ENCODE data around the gene MXI1.
"Not testable (repeated sequence)": the region's sequence is repeated elsewhere in the genome, so short reads cannot be mapped to it uniquely, and the experiment has no call there.

The MXI1 gene

DNA sequence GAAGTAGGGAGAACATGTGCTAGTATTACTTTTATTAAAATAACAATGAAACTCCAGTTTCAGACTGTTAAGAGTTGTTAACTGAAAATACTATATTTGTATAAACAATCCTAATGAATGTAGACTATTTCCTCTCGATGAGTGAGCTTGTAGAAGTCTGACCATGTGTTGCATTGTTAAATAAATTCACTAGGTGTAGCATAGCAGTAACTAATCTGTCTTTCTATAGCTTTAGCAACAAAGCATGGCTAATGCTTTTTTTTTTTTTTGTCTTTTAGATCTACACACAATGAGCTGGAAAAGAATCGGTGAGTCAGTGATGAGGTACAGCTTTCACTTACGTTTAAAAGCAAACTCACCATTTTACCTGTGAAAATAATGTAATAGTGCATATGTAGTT lies 37.1 kb downstream of the MXI1 start:
- DNase-seq, result no peak

GRCh38 chr10:110247833-110248232 lies 40.4 kb downstream of the MXI1 start:
- not testable (repeated sequence) for DNase-seq

DNA sequence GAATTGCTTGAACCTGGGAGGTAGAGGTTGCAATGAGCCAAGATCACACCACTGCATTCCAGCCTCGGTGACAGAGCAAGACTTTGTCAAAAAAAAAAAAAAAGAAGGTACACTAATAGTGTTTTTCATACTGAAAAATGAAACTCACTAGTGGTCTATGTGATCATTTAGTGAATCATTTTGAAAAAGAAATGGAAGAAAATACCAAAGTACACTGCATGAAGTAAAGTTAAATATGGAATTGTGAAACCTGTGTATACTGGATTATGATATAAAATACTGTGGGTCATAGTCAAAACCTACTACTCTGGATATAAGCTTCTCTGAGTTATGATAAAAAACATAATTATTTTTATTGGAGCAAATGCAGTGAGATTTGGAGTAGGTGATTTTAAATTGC lies 42.1 kb downstream of the MXI1 start:
- peak; percentile 54 for DNase-seq

GRCh38 chr10:110251392-110251791 lies 44.0 kb downstream of the MXI1 start:
- DNase-seq, result peak; percentile 59

DNA sequence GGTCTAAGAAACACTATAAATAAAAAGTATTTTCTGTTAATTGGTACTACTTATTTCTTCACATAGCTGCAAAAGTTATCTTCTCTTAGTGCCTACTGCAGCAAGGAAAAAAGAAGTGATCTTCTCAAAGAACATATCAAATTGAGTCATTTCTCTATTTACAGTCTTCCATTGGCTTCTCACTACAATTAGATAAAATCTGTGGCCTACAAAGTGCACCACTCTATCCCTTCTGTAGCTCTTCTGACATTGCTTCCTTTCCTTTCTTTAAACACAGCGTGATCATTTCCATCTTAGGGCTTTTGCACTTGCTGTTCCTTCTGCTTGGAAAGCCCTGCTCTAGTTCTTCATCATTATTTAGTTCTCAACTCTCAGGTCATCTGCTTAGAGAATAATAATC lies 44.7 kb downstream of the MXI1 start:
- peak; percentile 53 for DNase-seq

- no peak for DNase-seq
These were observed 47.1 kb downstream of the MXI1 start for GRCh38 chr10:110254467-110254866.

DNA sequence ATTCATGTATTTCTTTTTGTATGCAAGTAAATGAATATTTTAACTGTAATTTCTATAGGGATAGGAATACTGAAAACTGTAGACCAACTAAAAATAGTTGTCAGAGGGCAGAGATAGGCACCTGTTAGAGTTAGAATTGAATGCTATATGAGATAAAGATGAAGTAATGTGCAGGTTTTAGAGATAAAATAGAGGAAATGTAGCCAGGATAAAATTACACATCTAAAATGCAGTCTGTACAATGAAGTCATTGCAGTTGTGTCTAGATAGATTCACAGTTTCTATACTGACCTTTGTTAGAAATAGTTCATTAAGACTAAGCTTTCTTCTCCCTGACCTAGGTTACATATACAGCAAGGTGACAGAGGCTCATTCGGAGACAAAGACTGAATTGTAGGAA lies 51.1 kb downstream of the MXI1 start:
- no peak for DNase-seq

DNA sequence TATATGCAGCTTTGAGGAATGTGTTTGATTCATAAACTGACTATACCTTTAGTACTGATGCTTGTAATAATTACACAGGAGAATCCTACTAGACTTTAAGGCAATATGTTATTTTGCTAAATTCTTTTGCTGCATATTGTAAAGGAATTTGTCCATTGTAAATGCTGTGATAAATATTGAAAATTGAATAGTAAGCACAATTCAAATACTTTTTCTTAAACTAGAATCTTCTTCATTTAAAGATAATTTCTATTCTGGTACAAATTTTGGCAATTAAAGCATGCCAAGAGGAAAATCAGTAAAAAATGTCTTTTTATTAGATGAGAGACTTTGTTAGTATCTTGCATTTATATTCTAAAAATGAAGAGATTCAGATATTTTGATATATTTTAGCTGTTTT lies 51.9 kb downstream of the MXI1 start:
- DNase-seq, result no peak

GRCh38 chr10:110260746-110261477 lies 53.5 kb downstream of the MXI1 start:
- no peak for DNase-seq

- DNase-seq, result no peak
These were observed 55.8 kb downstream of the MXI1 start for GRCh38 chr10:110263164-110263563.

DNA sequence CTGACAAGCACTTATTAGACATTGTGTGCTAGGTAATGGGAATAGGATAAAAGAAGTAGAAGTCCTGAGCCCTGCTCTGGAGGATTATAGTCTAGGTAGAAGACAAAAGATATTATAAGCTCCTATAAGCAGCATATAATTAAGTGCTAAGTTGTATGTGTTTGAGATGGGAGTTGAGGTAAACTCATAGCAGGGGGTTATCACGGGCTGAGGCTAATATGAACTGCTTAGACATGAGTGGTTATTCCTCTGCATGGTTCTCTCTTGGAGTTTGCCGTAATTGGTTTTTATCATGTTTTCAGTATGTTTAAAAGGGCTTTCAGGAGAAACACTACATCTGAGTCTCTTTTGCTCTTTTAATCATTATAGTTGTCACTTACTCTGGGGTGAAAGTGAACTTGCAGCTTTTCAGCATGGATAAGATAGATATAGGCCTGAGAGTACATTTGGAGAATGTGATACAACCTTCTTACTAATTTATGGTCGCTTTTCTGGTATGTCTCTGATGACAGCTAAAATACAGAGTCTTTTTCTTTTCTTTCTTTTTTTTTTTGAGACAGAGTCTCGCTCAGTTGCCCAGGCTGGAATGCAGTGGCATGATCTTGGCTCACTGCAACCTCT lies 58.3 kb downstream of the MXI1 start:
- no peak for DNase-seq

- DNase-seq, result no peak
These were observed 59.9 kb downstream of the MXI1 start for GRCh38 chr10:110267276-110267675.

- DNase-seq, result no peak
These were observed 61.0 kb downstream of the MXI1 start for GRCh38 chr10:110268442-110268841.

- no peak for DNase-seq
These were observed 61.6 kb downstream of the MXI1 start for GRCh38 chr10:110268971-110269370.

DNA sequence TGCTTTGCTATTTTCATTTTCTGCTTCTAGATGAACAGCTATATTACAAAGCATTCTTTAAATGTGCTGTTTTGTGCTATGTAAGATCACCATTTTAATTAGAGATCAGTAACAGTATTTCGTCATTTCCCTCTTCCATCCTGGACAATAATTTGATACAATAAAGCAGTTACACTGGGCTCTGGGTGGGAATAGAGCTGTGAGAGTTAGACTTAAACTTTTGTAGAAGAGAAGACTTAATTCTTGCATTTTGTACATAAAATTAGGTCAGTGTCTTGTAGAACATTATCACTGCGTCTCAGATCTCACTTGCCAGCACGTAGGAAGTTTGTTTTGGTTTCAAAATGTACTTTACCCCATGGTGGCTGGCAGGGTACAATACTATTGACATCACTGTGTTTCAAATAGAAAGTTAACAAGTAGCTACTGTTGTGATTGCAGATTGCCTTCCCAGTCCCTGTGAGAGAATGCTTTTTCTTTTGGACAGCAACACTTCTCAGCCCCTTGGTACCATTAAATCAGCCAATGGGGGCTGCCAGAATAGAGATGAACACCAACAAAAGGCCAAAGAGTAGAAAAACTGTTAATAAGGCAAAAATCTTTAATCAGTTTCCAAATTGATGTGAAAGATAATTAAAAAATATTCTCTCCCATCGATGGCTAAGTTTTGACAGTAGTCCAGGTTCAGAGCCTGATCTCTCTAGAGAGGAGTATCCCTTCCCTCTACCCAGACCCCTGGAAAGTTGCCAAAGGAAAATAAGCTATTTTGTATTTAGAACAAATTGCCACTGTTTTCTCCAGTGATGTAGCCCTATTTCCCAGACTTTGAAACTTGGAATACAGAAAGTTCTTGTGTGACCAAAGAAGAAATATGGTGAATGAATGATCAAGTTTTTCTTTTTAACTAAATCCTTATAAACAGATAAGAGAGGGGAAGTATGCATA lies 62.2 kb downstream of the MXI1 start:
- peak; percentile 39 for DNase-seq

DNA sequence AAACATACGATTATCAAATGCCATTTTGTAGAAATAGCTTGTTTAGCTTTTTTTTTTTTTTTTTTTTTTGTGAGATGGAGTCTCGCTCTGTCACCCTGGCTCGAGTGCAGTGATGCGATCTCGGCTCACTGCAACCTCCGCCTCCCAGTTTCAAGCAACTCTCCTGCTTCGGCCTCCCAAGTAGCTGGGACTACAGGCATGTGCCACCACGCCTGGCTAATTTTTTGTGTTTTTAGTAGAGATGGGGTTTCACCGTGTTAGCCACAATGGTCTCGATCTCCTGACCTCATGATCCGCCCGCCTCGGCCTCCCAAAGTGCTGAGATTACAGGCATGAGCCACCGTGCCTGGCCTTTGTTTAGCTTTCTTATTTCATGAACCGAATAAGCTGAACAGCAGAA lies 65.6 kb downstream of the MXI1 start:
- DNase-seq, result not testable (repeated sequence)

GRCh38 chr10:110273474-110273873 lies 66.1 kb downstream of the MXI1 start:
- DNase-seq, result peak; percentile 25

DNA sequence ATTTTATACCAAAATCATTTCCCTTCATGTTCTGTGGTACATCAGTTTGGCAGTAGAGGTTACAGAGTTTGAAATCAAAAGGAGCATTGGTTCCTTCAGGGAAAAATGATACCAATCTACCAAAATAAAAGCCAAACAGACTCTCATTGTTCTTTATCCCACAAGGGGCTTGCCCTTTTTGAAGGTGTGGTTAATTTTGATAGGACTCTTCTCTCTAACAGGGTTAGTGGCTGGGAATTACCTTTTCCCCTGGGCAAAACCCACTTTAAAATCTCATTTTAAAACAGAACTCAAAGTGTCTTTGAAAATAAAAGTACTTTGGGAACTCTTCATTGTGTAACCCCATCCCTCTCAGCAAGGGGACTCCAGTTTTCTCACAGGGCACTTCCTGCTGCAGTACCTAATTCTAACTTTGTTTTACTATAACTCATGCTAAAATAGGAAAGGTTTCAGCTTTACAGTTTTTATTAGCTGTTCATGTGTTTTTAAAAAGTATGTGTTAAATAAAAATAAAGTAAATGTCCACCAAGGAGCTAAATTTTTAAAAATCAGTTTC lies 66.7 kb downstream of the MXI1 start:
- no peak for DNase-seq

DNA sequence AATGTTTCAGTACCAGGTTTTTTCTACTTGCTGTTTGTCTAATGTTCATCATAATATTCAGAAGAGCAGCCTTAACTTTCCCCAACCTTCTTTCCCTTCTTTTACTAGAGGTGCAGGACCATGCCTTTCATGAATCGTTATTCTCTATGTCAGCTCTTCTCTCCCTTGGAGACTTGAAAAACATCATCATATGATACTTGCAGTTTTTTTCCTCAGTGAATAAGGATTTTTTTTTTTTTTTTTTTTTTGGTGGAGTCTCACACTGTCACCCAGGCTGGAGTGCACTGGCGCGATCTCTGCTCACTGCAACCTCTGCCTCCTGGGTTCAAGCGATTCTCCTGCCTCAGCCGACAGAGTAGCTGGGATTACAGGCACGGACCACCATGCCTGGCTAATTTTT lies 67.2 kb downstream of the MXI1 start:
- DNase-seq, result no peak

DNA sequence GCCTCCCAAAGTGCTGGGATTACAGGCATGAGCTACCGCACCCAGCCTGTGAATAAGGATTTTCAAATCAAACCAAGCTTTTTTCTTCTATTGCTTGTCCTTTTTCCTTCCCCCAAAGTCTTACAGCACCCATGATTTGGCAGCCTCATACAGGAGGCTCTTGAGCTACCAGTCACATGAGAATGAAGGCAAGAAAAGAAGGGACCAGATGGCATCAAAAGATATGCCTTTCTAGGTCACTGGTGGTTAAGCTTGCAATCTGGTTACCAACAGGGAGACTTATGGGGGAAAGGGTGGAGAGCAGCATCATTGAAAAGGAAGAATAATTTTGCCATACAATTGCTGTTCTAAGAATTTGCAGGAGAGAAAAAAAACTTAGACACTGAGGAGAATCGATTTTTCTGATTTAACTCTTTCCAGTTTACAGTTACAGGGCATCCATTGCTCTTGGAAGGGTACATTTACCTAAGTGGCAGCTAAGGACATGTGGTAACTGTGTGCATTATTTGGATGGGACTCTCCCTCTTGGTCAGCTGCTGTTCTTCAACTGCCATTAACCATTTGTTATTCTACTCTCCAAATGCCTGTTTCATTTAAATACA lies 67.8 kb downstream of the MXI1 start:
- DNase-seq, result no peak

- DNase-seq, result no peak
These were observed 69.2 kb downstream of the MXI1 start for GRCh38 chr10:110276603-110277002.

GRCh38 chr10:110277591-110277990 lies 70.2 kb downstream of the MXI1 start:
- no peak for DNase-seq

All from activated CD4-positive, alpha-beta T cell treated with anti-CD3 and anti-CD28 coated beads, Interleukin-10, Interleukin-2, amounts not matched to agents 100 ng/mL and 50 ng/mL, durations not matched to agents 16 hours and 8 hours (primary cell).